Posterior cingulate gyrus (tissue), 11 donors: ENCODE data around the gene ATP13A3.

Source experiments
- DNase-seq, 10 donors: peaks; one replicate each; pipeline versions ENCODE4 v3.0.0 to v3.0.0-alpha.2; 2020 to 2021; ENCODE audit warnings: mixed read lengths in 3 of 10
- intact Hi-C: fragments of 100-400 bp; cut with DNase I; formaldehyde crosslinking; loops from one replicate; pipeline ENCODE4 v1.15.1; 2023

The ATP13A3 gene

DNA sequence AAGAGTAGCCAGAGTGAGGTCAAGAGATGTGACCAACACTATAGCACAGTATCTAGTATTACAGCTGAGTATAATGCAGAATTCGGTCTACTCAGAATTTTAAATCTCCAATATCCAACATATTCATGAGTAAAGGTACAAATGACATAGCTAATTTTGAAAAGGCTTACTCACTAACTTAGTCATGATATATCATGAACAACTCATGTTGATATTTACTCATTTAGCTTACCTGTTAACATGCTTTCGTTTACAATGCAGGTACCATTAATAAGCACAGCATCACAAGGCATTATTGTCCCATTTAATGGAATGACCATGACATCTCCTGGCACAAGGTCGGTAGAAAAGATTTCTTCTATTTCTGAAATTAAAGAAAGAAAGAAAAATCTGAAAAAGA lies 36.9 kb downstream of the ATP13A3 start:
- intact Hi-C loops: no loop called here
- DNase-seq: no peak

DNA sequence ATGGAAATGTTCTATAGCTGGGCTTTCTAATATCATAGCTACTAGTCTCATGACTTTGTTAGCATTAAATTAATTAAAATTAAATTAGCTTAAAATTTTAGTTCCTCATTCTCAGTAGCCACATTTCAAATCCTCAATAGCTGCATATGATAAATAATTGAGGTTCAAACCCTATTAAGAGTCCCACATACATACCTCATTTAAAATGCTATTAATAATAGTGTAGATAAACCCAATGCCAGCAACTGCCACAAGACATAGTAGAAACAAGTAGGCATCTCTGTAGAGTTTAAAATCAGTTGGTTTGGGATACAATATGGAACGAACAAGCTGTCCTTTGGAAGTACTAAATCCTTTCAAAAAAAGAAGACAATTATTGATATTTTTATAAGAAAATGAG lies 39.1 kb downstream of the ATP13A3 start:
- intact Hi-C loops: no loop called here
- no peak for DNase-seq

- intact Hi-C loops: no loop called here
- no peak for DNase-seq
Observed at GRCh38 chr3:194447161-194447560, 39.6 kb downstream of the ATP13A3 start.

DNA sequence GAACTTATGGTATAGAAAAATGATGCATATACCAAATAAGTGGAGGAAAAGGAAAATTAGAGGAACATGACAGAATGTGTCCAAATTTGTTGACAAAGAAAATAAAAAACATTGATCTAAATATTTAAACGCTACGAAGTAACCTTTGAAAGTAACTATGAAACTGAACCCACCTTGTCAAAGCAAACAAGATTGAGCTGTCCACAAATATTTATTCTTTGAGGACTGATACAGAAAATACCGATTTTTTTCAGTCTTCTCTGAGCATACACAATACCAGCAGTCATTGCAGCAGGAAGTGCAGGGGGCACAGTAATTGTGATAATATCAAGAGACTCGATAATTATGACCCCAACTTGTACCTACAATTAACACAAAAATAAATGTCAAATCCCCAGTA lies 40.0 kb downstream of the ATP13A3 start:
- no peak for DNase-seq
- intact Hi-C loops: no loop called here

DNA sequence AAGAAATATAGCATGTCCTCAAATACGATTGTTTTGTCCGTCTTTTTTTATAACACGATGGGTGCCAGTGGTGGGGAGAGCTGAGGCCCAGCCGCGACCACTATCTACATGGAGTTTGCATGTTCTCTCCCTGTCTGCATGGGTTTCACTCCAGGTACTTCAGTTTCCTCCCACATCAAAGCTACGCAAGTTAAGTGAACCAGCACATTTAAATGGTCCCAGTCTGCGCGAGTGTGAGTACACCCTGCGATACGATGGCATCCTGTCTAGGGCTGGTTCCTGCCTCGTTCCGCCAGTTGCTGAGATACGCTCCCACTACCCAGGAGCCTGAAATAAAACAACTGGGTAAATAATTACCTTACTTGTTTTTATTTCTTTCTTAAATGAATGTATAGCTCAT lies 40.6 kb downstream of the ATP13A3 start:
- peak in 1 of 10 donors; percentile 54 for DNase-seq
- intact Hi-C loops: no loop called here

DNA sequence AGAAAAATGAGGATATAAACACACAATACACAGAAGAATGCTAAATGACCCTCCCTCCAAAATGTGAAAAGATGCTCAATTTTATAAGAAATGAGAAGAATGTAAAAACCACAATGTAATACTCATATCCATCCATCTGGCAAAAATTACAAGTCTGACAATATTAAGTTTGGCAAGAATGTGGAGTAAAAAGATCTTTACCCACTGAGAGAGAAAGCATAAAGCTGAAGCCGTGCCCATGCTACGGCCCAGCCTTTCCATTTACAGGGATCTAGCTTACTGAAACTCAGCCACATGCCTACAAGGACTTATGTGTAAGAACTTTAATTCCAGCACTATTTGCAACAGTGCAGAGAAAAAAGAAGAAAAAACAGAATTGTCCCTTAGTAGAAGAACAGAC lies 42.9 kb downstream of the ATP13A3 start:
- intact Hi-C loops: no loop called here

GRCh38 chr3:194440756-194441155 lies 46.0 kb downstream of the ATP13A3 start:
- DNase-seq: no peak
- intact Hi-C loops: no loop called here

More for the DNA sequence above, 42.9 kb downstream of the ATP13A3 start:
- no peak for DNase-seq

GRCh38 chr3:194439881-194440550 lies 46.8 kb downstream of the ATP13A3 start:
- intact Hi-C loops: no loop called here
- no peak for DNase-seq

DNA sequence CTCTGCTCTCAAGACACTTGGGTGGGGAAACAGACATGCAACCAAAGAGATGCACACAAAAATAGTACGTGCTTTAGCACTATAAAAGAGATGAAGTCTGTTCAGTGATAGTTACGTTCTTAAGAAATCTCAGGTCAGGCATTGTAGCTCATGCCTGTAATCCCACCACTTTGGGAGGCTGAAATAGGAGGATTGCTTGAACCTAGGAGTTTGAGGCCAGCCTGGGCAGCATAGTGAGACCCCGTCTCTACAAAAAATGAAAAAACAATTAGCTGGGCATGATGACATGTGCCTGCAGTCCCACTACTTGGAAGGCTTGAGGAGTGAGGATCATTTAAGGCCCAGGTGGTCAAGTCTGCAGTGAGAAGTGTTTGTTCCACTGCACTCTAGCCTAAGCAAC lies 52.3 kb downstream of the ATP13A3 start:
- no peak for DNase-seq

DNA sequence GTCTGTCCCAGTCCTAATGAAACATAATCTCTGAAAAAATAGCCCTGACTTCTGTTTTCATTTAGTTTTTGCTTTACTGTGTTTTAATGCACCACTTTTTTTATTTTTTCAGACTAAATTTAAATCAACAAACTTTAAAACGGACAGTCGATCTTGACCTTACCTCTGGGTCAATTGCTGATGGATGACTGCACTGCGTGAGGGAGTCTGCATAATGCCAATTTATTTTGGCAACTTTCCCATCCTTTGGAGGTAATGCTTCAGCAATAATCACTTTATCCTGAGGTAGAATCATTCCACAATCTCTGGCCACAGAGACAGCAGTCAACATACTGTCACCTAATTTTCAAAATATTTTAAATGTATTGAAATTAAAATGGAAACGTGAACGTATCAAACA lies 55.2 kb downstream of the ATP13A3 start:
- intact Hi-C loops: no loop called here
- no peak for DNase-seq

More for the DNA sequence above, 52.3 kb downstream of the ATP13A3 start:
- intact Hi-C loops: no loop called here

DNA sequence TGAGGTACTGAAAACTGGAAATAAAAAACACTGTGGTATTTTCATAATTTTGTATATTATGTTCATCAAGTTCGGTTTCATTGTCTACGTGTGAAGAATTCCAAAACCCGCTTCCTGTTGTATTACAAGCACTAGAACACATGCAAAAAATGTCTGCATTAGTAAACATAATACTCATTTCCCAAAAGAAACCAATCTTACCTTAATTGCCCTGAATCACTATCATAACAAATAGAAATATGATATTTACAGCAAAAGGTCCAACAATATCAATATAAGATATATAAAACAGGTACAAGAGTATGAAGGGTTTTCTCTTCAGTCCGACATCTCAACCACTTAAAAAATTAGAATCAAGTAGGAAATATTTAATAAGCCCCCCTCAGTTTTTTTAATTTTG lies 61.4 kb downstream of the ATP13A3 start:
- intact Hi-C loops: no loop called here
- no peak for DNase-seq

GRCh38 chr3:194424953-194425352 lies 61.8 kb downstream of the ATP13A3 start:
- no peak for DNase-seq
- intact Hi-C loops: no loop called here

DNA sequence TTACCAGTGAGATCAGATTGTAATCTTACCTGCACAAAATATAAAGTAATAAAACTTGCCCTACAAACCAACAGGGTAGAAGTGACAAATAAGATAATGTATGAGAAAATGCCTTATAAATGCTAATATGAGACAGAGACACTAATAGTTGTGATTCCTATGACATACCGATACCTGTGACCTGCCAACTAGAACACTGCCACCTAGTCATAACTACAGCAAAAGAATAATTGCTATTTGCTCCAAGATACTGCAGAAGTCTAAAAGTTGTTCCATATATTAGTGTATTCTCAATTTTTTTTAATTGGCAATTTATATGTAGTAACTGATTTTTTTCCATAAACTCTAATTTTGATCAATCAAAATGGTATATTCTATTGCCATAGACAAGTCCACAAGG lies 62.4 kb downstream of the ATP13A3 start:
- no peak for DNase-seq
- intact Hi-C loops: no loop called here

- intact Hi-C loops: no loop called here
- no peak for DNase-seq
Observed at GRCh38 chr3:194423317-194423716, 63.5 kb downstream of the ATP13A3 start.

- intact Hi-C loops: no loop called here
Observed at GRCh38 chr3:194422188-194422587, 64.6 kb downstream of the ATP13A3 start.

GRCh38 chr3:194418671-194419070 lies 68.1 kb downstream of the ATP13A3 start:
- no peak for DNase-seq
- intact Hi-C loops: no loop called here

More at GRCh38 chr3:194422188-194422587, 64.6 kb downstream of the ATP13A3 start:
- DNase-seq: no peak

GRCh38 chr3:194407423-194407822 lies 79.4 kb downstream of the ATP13A3 start:
- intact Hi-C loops: no loop called here
- DNase-seq: no peak

DNA sequence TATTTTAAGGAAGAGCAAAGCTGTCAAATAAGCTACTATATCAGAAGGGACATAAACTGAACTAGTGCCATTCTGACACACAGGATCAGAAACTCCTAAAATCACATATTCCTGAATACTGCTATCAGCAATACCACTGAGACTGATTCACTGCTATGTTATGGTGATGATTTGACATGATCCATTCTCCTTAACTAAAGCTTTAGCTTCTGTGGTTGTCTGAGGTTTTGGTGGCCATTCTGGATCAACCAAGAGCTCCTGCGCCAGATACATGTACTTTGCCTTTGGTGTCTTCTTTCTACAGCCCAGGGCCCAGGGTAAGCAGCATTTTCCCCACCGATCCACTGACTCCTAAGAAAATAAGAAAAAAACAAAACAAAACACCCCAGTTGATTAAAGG lies 81.0 kb downstream of the ATP13A3 start:
- intact Hi-C loops: loop anchor here (2.0 kb wide), 1 partner anchor 73 kb away; no protein-coding TSS in a partner anchor

GRCh38 chr3:194404365-194405140 lies 82.2 kb downstream of the ATP13A3 start:
- peak in 1 of 10 donors; percentile 36 for DNase-seq
- intact Hi-C loops: loop anchor here (2.0 kb wide), 1 partner anchor 72 kb away; no protein-coding TSS in a partner anchor

More for the DNA sequence above, 81.0 kb downstream of the ATP13A3 start:
- DNase-seq: no peak

GRCh38 chr3:194401868-194402329 lies 84.9 kb downstream of the ATP13A3 start:
- intact Hi-C loops: no loop called here
- DNase-seq: no peak

DNA sequence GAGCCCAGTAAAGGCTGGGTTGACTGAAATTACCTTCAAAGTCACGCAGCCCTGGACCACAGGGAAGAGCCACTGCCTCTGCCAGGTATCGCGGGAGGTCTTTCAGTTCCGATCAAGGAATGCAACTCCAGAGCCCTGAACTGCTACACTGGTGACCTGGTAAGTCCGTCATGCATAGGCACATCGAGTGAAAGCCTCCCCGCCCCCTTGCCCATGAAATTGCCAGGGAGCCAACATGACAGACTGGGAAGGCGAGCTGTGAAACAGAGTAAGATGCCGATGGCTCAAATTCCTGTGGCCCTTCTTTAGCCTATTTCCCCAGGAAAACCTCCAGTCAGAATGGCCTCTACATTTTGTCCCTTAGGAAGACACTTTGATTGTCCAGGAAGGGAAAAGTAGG lies 85.5 kb downstream of the ATP13A3 start:
- DNase-seq: no peak
- intact Hi-C loops: no loop called here
